ENCODE measurements around the gene CADPS. TPM values are rescaled to one million over a fixed set of nuclear protein-coding genes. Genes with fewer than 3 reads are reported as not detected.

CADPS gene
- polyA plus RNA-seq, 1 experiment, result 0.12 TPM

GRCh38 chr3:62534326-62534725, 340.9 kb downstream of the CADPS start:
- CTCF ChIA-PET, result no interaction called here

GRCh38 chr3:62532796-62533195, 342.4 kb downstream of the CADPS start:
- Histone ChIP-seq H3K27ac (ENCODE audit: low read depth, low read length) (no peak overlapping the region), H3K9me3 (ENCODE audit: control insufficient read depth, insufficient read depth, low read length) (no peaks in the 10 kb centered on the region), H3K4me3 (ENCODE audit: low read depth, low read length) (no peak overlapping the region), H3K27me3 (ENCODE audit: control insufficient read depth, insufficient read depth, low read length) (no peaks in the 10 kb centered on the region)
- ChIA-PET CTCF (no interaction called here), POLR2A (no interaction called here)
- DNase-seq (ENCODE audit: low read depth, low spot score), result no peak
- no peak for TF ChIP-seq CTCF (IDR thresholded peaks at IDR 0.05; ENCODE audit: low read depth, low read length)

More at GRCh38 chr3:62534326-62534725, 340.9 kb downstream of the CADPS start:
- H3K27me3 ChIP-seq (ENCODE audit: control insufficient read depth, insufficient read depth, low read length), result no peaks in the 10 kb centered on the region
- TF ChIP-seq CTCF (IDR thresholded peaks at IDR 0.05; ENCODE audit: low read depth, low read length), result no peak
- H3K27ac ChIP-seq (ENCODE audit: low read depth, low read length), result no peak overlapping the region
- no peaks in the 10 kb centered on the region for H3K9me3 ChIP-seq (ENCODE audit: control insufficient read depth, insufficient read depth, low read length)
- no peak for DNase-seq (ENCODE audit: low read depth, low spot score)
- POLR2A ChIA-PET, result no interaction called here
- no peak overlapping the region for H3K4me3 ChIP-seq (ENCODE audit: low read depth, low read length)

GRCh38 chr3:62531981-62532380, 343.2 kb downstream of the CADPS start:
- no peaks in the 10 kb centered on the region for H3K27me3 ChIP-seq (ENCODE audit: control insufficient read depth, insufficient read depth, low read length)
- no peak overlapping the region for H3K27ac ChIP-seq (ENCODE audit: low read depth, low read length)
- no peak for DNase-seq (ENCODE audit: low read depth, low spot score)
- no peak for TF ChIP-seq CTCF (IDR thresholded peaks at IDR 0.05; ENCODE audit: low read depth, low read length)
- H3K9me3 ChIP-seq (ENCODE audit: control insufficient read depth, insufficient read depth, low read length), result no peaks in the 10 kb centered on the region
- H3K4me3 ChIP-seq (ENCODE audit: low read depth, low read length), result no peak overlapping the region
- ChIA-PET CTCF (no interaction called here), POLR2A (no interaction called here)

- CTCF ChIA-PET, result no interaction called here
- DNase-seq (ENCODE audit: low read depth, low spot score), result no peak
- no peak overlapping the region for H3K4me3 ChIP-seq (ENCODE audit: low read depth, low read length)
- no peaks in the 10 kb centered on the region for H3K9me3 ChIP-seq (ENCODE audit: control insufficient read depth, insufficient read depth, low read length)
- POLR2A ChIA-PET, result no interaction called here
- no peak for TF ChIP-seq CTCF (IDR thresholded peaks at IDR 0.05; ENCODE audit: low read depth, low read length)
- no peaks in the 10 kb centered on the region for H3K27me3 ChIP-seq (ENCODE audit: control insufficient read depth, insufficient read depth, low read length)
- H3K27ac ChIP-seq (ENCODE audit: low read depth, low read length), result no peak overlapping the region
These were observed 343.7 kb downstream of the CADPS start for GRCh38 chr3:62531493-62531892.

GRCh38 chr3:62529230-62529629, 346.0 kb downstream of the CADPS start:
- H3K27ac ChIP-seq (ENCODE audit: low read depth, low read length), result no peak overlapping the region
- no peak for TF ChIP-seq CTCF (IDR thresholded peaks at IDR 0.05; ENCODE audit: low read depth, low read length)
- H3K9me3 ChIP-seq (ENCODE audit: control insufficient read depth, insufficient read depth, low read length), result no peaks in the 10 kb centered on the region
- POLR2A ChIA-PET, result no interaction called here
- H3K4me3 ChIP-seq (ENCODE audit: low read depth, low read length), result no peak overlapping the region
- CTCF ChIA-PET, result no interaction called here
- H3K27me3 ChIP-seq (ENCODE audit: control insufficient read depth, insufficient read depth, low read length), result no peaks in the 10 kb centered on the region
- no peak for DNase-seq (ENCODE audit: low read depth, low spot score)
